ENCODE measurements around the gene ELN. TPM values are rescaled to one million over a fixed set of nuclear protein-coding genes. Genes with fewer than 3 reads are reported as not detected.
A peak's percentile ranks its signal among the peaks of the same experiment; 100 is the strongest.

The ELN gene
- total and polyA plus RNA-seq, 2 of the 4 experiments (the other 2 are of a cell fraction) = 2.2 to 14.3 TPM

- H4K5ac ChIP-seq (ENCODE audit: low read depth, low read length) = no peak overlapping the region
- H3K56ac ChIP-seq (ENCODE audit: extremely low read depth, insufficient read depth, low read length) = no peak overlapping the region
- no peak overlapping the region for H3K14ac ChIP-seq (replicated peaks; ENCODE audit: low read depth, low read length)
- H4K20me1 ChIP-seq (ENCODE audit: insufficient read depth, low read length) = no peaks in the 10 kb centered on the region
- TF ChIP-seq MXI1 (IDR thresholded peaks at IDR 0.05; ENCODE audit: borderline replicate concordance, low read depth, low read length) (no peak), USF2 (IDR thresholded peaks at IDR 0.05; ENCODE audit: low read depth, low read length) (no peak), BHLHE40 (IDR thresholded peaks at IDR 0.05; ENCODE audit: low read depth, low read length) (no peak), RCOR1 (IDR thresholded peaks at IDR 0.05; ENCODE audit: insufficient replicate concordance, low read length) (no peak), RFX5 (IDR thresholded peaks at IDR 0.05; ENCODE audit: low read depth, low read length) (no peak), NFE2L2 (IDR thresholded peaks at IDR 0.05; ENCODE audit: low read depth, low read length) (no peak), ELK1 (IDR thresholded peaks at IDR 0.05; ENCODE audit: borderline replicate concordance, low read depth, low read length) (no peak), CTCF (conservative IDR thresholded peaks at IDR 0.05; ENCODE audit: low read depth, low read length) (no peak), MAZ (IDR thresholded peaks at IDR 0.05; ENCODE audit: borderline replicate concordance, low read depth, low read length) (no peak), CHD1 (IDR thresholded peaks at IDR 0.05; ENCODE audit: low read depth, low read length) (no peak), SMC3 (IDR thresholded peaks at IDR 0.05; ENCODE audit: low read depth, low read length) (no peak)
- no peak overlapping the region for H2BK5ac ChIP-seq (ENCODE audit: low read depth, low read length, poor library complexity, severe bottlenecking)
- ChIA-PET POLR2A (ENCODE audit: unreplicated experiment) (no interaction called here), CTCF (no interaction called here)
- in situ Hi-C loops (cut with MboI; ENCODE audit: low sequenced_read_pairs) (no loop called here), dilution Hi-C loops (cut with HindIII; ENCODE audit: low sequenced_read_pairs, unreplicated experiment) (no loop called here), intact Hi-C loops (cut with micrococcal nuclease) (no loop called here)
- H3K36me3 ChIP-seq (ENCODE audit: control insufficient read depth, insufficient read depth, low read length) = 0 out of 2 replicates have a peak, but pooled peaks cover 2% of the 10 kb centered on the region
- no peak overlapping the region for H4K91ac ChIP-seq (ENCODE audit: insufficient read depth, low read depth, low read length)
- H3K27ac ChIP-seq (ENCODE audit: insufficient read depth, low read length) = no peak overlapping the region
- H2BK120ac ChIP-seq (ENCODE audit: low read depth, low read length) = no peak overlapping the region
- H2AFZ ChIP-seq (replicated peaks; ENCODE audit: low read length, poor library complexity) = no peak overlapping the region
- H3K4ac ChIP-seq (ENCODE audit: low read depth, low read length) = no peak overlapping the region
- H3K4me2 ChIP-seq (ENCODE audit: low read depth, low read length) = no peak overlapping the region
- no peak overlapping the region for H2BK15ac ChIP-seq (ENCODE audit: low read depth, low read length)
- H3K9ac ChIP-seq (ENCODE audit: low read depth, low read length) = no peak overlapping the region
- H2AK9ac ChIP-seq (replicated peaks; ENCODE audit: low read depth, low read length, poor library complexity) = peak overlapping the region; percentile 13
- no peaks in the 10 kb centered on the region for H3K9me3 ChIP-seq (ENCODE audit: control insufficient read depth, insufficient read depth, low read length)
- no peak overlapping the region for H3K18ac ChIP-seq (ENCODE audit: low read depth, low read length)
- WGBS, 2 experiments (ENCODE audit: extremely low coverage in 2 of 2, insufficient read length in 1 of 2) = 100% methylated on average over 1 of the region's 13 CpGs; no CpG with 5 or more reads in 1 of the 2 experiments
- peaks cover 4% of the 10 kb centered on the region; the same call in 1 of the 2 replicates for H3K4me1 ChIP-seq (ENCODE audit: control insufficient read depth, insufficient read depth, low read length)
- no peak overlapping the region for H3K4me3 ChIP-seq (ENCODE audit: insufficient read depth, low read depth, low read length)
- H2AK5ac ChIP-seq (ENCODE audit: low read depth, low read length) = no peak overlapping the region
- no peak overlapping the region for H4K8ac ChIP-seq (ENCODE audit: low read depth in 2 of 2, low read length in 2 of 2)
- H2BK20ac ChIP-seq (ENCODE audit: low read depth, low read length) = no peak overlapping the region
- DNase-seq = no peak
- ATAC-seq (ENCODE audit: low read depth) = no peak
- no peaks in the 10 kb centered on the region for H3K79me1 ChIP-seq (ENCODE audit: low read depth in 1 of 2, low read length in 2 of 2)
- no peaks in the 10 kb centered on the region for H3K27me3 ChIP-seq (ENCODE audit: control insufficient read depth, insufficient read depth, low read length)
- no peaks in the 10 kb centered on the region for H3K9me1 ChIP-seq (ENCODE audit: insufficient read depth, low read length)
- H3K23ac ChIP-seq (ENCODE audit: low read depth, low read length) = no peak overlapping the region
- no TSS peak for BruUV-seq (replicated peaks)
Measured at GRCh38 chr7:74040101-74040790, 12.3 kb downstream of the ELN start.

Measured in IMR-90 (cell line).